Caki2 (cell line): ENCODE results near the gene ANP32A. TPM values are rescaled to one million over a fixed set of nuclear protein-coding genes. Genes with fewer than 3 reads are reported as not detected.

Source experiments
- DNase-seq: peaks from one replicate; pipeline ENCODE4 v3.0.0-alpha.2; 2015; ENCODE audit warnings: low read depth
- in situ Hi-C: cut with HindIII; loops from 2 replicates; pipeline ENCODE4 v1.10.0; 2016; ENCODE audit warnings: low sequenced_read_pairs, low pct_unique_long_range_greater_than_20kb, mixed read lengths
- total RNA-seq: library from RNA; depleted of rRNA; stranded (reverse); fragments of >200 nt; shearing (Covaris generic); gene quantifications from 2 replicates; pipeline ENCODE4 v1.2.3, GENCODE V29; 2014; ENCODE audit warnings: low replicate concordance

ANP32A gene
- total RNA-seq, 1 experiment from 2014 or later, result 53.8 TPM

DNA sequence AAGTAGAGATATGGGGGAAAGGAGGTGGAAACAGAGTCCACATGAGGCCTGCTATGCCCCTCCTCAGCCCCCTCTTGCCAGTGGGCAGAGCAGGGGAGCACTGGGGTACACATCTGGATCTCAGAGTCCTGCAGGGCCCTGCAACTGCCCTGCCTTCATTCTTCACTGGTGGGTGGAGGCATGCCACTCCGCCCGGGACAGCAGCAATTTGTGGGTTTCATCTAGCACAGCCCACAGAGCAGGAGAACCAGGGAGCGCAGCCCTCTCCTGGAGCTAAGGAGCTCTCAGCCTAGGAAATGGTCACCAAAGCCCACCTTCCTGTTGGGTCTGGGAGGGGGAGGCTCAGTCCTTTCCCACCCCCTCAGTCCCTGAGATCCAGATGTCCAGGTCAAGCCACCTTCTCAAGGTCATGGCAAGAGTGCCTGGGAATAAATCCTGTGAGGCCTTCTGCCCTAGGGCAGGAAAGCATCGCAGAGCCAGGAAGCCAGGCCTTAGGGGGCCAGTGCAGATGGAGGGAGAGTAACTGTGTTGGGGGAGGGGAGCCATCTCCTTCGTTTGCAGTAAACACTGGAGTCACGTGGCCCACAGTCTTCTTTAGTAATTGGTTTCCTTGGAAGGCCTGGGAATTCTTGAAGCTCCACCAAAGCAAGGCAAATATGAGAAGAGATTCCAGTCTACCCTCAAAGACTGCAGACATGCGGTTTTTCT is 31.0 kb downstream of the ANP32A start:
- in situ Hi-C loops, result no loop called here
- no peak for DNase-seq

DNA sequence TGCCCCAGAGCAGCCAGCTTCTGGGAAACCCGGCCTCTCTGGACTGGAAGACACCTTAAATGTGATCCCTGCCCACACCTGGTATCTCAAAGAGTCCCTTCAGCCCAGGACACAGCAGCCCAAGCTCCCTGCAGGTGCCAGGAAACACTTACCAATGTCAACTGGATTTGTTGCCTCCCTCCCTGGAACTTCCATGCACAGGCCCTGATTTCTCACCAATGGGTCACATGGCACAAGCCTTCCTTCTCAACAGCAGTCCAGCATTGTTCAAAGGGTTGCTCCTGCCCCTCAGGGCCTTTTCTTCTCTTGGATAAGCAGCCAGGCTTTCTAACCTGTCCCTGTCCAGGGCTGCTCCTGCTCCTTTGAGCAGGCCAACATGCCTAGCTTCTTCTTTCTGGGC is 31.6 kb downstream of the ANP32A start:
- in situ Hi-C loops, result no loop called here
- no peak for DNase-seq

DNA sequence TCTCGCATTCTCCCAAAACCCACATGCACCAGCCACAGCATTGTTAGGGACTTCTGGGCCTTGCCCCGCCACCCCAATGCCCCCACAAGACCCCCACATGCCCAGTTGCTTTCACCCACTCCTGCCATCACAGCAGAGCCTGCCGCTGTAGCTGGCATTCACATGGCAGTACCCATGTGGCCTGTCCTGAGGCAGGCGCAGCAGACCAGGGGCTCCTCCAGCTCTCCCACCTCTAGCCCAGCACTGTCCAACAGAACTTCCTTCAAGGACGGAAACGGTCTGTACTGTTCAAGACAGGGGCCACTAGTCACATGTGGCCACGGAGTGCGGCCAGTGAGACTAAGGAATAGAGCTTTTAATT is 32.5 kb downstream of the ANP32A start:
- in situ Hi-C loops, result no loop called here
- DNase-seq, result no peak

DNA sequence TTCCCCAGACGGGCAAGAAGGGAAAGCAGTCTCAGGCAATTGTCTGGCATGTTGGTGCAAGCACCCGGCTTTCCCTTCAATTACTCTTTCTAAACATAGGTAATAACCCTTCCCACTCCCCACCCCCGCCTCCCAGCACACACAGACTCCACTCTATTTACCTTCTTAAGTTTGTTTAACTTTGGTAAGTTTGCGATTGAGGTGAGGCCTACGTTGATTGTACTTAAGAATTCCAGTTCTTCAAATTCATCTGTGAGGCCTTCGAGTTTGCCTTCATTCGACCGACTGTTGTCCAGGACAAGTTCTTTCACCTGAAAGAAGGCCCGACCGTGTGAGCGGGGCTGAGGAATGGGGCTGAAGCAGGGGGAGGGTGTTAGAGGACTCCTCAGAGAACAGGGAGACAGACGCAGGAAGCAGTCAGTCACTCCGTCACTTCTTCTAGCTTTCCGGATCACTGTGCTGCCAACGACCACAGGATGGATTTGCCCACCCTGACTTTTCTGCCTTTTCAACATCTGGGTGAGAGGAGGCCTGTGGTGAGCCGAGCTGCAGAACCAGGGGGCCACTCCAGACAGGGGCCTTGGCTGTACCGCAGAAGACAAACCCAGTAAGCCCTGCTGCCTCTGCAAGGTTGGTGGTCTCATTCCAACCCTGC is 33.0 kb downstream of the ANP32A start:
- DNase-seq, result no peak
- in situ Hi-C loops, result no loop called here

DNA sequence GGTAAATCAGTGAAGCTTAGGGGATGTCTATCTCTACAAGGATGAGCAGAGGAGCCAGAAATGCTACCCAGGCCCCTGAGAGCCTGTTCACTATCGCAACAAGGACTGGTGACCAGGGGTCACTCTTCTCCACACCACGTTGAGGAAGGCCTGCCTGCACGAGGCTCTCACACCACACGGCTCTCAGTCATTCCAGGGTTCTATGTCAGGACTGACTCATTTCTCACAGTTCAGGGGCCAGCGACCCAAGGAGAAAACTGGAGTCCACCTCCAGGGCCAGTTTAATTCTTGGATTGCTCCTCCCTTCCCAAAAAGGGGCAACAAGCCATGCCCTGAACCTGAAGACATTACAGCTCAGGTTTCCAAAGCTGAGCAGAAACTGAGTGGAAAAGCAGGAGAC is 33.9 kb downstream of the ANP32A start:
- in situ Hi-C loops, result no loop called here
- no peak for DNase-seq

DNA sequence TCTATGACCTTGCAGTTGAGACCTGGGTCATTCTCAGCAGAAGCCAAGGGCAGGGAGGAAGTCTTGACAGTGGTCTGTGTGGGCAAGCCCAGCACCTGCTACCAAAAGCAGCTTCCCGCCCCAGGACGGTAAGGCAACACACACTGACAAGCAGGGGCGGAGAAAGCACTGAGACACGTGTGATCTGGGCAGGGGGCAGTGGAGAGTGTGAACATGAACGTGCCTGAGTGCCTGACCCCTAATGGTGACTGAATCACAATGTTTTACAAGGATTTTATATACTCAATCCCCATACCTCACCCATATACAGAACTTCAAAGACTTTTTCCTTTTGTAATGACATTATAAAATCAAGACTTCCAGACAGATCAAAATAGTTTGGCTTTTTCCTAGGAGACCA is 35.2 kb downstream of the ANP32A start:
- no peak for DNase-seq
- in situ Hi-C loops, result no loop called here

DNA sequence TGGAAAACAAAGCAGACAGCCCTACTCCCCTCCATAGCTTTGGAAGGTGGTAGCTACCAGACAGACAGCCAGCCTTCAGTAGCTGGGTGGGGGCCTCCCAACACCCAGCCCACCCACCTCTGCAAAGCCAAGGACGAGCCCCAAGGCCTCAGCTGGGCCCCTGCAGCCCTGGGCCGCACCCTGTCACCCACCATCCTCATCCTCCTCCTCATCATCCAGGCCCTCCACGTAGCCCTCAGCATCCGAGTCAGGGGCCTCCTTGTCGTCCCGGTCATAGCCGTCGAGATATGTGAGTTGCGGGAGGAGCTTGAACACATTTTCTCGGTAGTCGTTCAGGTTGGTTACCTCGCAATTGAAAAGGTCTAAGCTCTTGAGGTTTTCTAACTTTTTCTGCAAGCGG is 36.5 kb downstream of the ANP32A start:
- in situ Hi-C loops, result no loop called here
- DNase-seq, result no peak

DNA sequence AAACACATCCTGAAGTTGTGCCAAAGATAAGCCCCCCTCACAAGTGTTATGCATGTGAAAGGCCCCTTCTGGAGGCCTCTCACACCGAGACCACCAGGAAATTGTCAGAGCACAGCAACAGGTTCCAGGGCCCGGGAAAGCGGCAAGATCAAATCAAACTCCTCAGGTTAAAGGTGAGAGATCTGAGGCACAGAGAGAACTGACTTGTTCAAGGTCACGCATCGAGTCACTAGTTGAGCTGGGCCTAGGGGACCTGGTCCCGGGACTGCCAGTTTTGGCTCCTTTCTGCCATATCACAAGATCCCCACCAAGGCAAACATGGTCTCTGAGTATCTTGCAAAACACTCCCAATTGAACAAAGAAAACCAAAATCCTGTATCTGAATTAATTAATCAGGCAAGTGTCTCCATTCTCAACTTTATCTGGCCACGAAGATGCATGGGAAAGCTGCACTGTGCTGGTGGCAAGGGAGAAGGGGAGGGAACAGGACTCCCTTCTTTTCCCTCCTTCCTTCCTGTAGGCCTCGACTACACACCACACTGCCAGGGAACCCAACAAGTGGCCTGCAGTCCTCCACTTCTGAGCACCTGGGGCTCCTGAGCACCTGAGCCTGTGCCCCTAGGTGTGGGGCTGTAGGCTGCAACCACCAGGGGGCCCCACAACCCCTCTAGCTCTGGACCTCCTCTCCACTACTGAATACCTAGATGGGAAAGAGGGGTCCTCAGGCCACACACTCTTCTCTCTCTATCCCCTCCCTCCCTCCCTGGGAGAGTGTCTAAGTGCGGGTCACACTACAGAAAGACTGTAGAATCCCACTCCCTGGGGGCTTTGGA is 37.3 kb downstream of the ANP32A start:
- in situ Hi-C loops, result no loop called here

DNA sequence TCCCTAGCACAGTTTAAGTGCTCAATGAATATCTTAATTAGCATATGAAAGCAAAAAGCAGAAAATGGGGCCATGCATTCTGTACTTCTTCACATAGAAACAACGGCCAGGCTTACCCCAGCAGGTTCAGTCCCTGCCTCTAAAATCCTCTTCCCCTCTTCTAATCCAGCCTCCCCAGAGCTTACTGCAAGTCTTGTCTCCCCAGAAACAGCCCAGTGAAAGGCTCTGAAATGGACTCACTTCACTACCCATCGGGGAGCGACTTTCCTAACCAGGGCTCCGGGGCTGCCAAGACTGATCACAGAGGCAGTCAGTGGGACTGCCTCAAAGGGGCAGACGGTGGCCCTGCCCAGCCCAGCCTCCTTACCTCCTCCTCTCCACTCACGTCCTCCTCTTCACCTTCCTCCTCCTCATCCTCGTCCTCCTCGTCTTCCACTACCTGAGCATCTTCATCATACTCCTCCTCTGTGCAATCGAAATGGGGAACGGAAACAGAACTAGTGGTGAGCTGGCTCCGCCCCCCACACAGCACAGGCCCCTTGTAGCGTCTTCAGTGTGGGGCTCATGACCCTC is 38.0 kb downstream of the ANP32A start:
- in situ Hi-C loops, result no loop called here
- no peak for DNase-seq

More for the DNA sequence above, 37.3 kb downstream of the ANP32A start:
- no peak for DNase-seq

DNA sequence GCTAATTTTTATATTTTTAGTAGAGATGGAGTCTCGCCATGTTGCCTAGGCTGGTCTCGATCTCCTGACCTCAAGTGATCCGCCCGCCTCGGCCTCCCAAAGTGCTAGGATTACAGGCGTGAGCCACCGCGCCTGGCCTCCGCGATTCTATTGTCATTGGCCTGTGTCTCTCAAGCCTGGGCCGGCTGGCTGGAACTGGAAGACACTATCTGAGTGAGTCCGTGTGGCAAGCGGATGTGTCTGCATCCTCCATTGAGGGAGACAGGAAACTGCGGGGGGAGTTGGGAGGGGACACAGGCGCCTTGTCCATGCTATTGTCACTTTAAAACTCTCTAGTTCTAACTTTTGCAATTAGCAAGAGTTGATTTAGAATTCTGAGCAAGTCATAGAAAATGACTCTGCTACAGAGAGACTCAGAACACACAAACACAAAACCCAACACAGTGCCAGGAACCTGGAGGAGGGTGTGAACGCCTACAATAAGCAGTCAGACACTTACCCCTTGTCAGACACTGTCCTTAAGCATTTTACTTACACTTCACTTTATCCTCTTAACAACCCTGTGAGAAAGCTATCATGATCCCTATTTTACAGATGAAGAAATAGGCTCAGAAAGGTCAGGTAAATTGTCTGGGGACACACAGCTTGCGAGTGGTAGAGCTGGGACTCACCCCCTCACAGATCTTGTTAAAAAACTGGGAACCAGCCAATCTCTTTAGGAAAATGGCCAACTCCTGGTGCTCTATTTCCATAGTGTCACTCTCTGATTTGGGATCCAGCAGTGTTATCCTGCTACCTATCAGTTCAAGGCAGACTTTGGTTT is 38.7 kb downstream of the ANP32A start:
- in situ Hi-C loops, result no loop called here
- DNase-seq, result no peak

DNA sequence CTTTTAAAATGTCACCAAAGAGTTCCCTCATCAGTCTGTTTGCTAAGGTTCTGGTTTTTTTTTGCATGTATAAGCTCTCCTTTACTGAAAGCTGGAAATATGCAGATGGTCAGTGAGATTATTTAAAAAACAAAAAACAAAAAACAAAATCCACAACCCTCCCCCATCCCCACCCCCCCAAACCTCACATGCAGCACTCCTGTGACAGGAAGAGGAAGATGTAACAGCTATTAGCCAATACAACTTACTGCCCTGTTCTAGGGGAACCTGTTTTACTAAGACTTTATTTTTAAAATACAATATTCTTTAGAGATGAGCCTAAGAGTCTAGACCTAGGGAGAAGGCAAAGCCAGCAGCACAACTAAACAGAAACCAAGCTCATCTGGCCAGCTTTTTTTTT is 39.5 kb downstream of the ANP32A start:
- in situ Hi-C loops, result no loop called here
- no peak for DNase-seq

DNA sequence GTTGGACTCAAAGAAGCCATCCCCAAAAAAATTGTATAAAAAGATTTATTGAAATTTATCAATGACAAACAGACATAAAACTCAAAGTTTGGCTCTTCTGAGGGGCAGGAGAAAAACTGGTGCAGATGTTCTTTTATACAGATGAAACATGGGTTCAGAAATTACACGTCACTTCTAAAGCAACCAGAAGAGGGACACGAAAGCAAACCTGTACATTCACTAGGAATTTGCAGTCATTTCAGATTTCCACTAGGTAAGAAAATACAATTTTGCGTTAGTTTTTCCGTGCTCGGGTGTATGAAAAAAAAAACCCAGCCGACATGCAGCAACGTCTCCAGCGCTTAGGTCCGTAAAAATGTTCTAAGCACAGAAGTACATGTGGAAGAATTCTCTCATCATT is 41.8 kb downstream of the ANP32A start:
- in situ Hi-C loops, result no loop called here
- DNase-seq, result no peak

DNA sequence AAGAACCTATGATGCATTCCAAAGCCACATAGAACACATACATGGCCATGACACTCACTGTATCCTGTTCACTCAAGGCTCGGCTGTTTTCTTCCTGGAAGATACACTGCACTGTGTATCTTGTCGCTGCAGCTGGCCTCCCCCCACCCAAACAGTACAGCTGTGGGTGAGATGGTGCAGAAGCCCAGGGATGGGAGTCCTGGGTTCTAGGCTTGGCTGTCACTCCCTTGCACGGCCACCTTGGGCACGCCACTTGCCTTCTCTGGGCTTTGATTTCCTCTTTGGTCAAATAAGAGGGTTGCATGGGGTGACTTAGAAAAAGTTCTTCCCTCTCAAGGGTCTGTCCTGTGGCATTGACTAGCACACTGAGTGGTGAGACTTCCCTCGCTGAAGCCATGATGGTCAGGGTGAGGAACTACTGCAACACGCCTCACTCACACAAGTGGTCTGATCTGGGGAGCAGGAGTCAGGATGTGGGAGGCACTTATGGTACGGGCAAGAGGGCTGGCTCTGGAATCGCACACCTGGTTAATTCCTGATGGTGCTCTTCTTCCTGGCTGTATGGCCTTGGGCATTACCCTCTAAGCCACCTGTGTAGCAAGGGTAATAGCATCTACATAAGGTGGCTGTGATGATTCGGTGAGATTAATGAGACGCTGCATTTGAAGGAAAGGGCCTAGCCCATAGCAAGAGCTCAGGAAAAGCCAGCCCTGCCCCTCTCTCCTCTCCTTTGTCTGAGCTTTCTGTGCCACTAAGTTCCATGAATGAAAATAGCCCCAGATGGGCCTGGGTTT is 44.0 kb downstream of the ANP32A start:
- no peak for DNase-seq
- in situ Hi-C loops, result no loop called here

DNA sequence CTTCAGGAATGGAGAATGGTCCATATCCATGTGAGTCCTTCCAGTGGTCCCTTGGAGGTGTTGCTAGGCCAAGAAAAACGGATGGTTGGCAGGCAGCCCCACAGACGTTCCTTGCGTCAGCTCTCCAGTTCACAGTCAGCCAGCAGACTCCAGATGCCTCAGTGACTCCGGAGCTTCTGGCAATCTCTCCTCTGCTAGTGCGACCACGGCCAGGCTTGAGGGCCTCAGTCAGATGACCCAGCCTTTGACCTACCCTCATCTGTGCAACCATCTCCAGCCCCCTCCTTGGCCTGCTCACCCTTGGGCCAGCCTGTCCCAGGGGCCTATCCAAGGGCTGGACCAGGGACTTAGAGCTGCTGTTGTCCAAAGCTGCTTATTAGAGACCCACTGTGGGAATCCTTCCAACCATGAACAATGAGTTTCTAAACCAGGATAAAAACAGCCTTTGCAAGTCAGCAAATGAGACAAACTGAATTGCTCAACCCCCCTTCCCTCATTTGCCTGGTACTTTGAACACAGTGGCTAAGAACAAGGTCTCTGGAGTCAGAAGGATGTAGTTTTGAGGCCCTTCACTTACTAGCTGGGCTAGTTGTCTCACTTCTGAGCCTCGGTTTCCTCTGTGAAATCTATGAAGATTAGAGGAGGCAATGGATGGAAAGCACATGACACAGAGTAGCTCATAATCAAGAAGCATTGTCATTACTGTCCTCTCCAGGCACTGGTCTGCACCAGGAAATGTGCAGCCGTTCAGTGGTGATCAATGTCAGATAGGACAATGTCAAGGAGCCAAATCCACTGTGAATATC is 44.8 kb downstream of the ANP32A start:
- no peak for DNase-seq

DNA sequence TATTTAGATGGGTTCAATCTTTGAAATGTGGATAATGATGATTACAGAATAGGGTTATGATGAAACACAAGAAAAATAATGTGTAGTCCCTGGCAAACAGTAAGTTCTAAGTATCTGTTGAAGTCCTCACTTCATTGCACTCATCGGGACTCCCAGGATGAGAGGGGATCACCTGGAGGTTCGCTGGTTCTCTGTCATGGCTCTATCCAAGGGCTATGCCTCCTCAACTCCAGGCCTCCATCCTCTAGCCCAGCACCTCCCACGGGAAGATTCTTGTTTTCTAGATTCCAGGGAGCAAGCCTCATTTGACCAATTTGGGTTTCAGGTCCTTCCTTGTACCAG is 45.5 kb downstream of the ANP32A start:
- no peak for DNase-seq
- in situ Hi-C loops, result no loop called here

More for the DNA sequence above, 44.8 kb downstream of the ANP32A start:
- in situ Hi-C loops, result no loop called here

DNA sequence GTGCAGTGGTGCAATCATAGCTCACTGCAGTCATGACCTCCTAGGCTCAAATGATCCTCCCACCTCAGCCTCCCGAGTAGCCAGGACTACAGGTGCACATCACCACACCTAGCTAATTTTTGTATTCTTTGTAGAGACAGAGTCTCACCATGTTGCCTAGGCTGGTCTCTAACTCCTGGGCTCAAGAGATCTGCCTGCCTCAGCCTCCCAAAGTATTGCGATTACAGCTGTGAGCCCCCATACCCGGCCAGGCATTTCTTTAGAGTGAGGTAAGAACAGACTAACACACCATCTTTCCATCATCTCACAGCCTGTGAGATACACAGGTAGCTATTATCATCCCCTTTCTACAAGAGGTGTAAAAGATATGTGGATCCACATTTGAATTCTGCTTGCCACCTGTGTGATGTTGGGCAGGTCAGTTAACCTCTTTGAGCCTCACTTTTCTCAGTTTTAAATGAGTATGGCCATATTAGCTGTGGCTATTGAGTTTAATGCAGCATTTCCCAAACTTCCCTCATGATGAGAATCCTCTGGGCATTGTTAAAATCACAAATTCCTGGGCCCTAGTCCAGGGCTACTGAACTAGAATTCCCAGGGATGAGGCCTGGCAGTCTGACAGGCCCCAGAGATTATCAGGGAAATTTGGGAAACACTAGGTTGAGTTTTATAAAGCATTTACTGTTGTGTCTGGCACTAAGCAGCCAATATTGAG is 46.0 kb downstream of the ANP32A start:
- no peak for DNase-seq
- in situ Hi-C loops, result loop anchor here (5.0 kb wide), 1 partner anchor 43 kb away; no protein-coding TSS in a partner anchor
